Measurements from ENCODE around the gene ZNF366. TPM values are rescaled to one million over a fixed set of nuclear protein-coding genes. Genes with fewer than 3 reads are reported as not detected.

Gene ZNF366
- total RNA-seq, 1 experiment from 2014 or later: not detected

DNA sequence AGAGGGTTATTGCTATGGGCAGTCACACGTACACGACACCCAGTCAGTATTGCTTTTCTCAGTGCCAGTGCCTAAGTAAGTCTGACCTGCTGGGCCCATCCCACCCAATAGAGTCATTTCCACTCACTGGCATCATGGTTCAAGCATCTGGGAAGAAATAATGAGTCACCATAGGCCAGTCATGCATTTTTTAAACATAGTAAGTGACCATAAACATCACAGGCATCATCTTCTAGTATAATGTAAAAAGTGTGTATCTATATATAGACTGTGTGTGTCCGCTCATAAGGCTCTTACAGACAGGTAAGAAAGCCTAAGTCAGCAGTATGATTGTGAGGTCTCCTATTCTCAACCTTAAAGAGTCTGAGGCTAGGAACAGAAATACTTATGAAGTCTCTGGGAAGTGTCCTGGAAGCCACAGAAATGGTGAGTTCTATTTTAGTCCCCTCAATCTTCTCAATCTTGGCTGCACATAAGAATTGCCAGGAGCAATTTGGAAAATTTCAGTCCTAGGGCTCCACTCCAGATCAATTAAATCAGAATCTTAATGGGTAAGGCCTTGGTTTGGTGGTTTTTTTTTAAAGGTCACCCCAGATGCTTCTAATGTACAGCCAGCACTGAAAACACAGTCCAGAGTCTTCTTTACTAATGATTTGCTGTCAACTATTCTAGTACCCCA, 65.2 kb downstream of the ZNF366 start:
- Mint-ChIP-seq H3K9me3 (ENCODE audit: unreplicated experiment) (no peaks in the 10 kb centered on the region), H3K36me3 (ENCODE audit: insufficient read depth, unreplicated experiment) (peaks cover 3% of the 10 kb centered on the region), H3K4me3 (ENCODE audit: unreplicated experiment) (no peak overlapping the region), H3K27ac (ENCODE audit: low read depth, unreplicated experiment) (peak overlapping the region; percentile 76), H3K27me3 (ENCODE audit: insufficient read depth, unreplicated experiment) (no peaks in the 10 kb centered on the region), H3K4me1 (ENCODE audit: insufficient read depth, unreplicated experiment) (peaks cover 28% of the 10 kb centered on the region)
- BruUV-seq (replicated peaks): TSS peak; percentile 24
- no peak for TF ChIP-seq CTCF (IDR thresholded peaks at IDR 0.05; ENCODE audit: unreplicated experiment)
- POLR2A ChIA-PET: interaction anchor here (0.7 to 3.2 kb wide), 8 partner anchors 8 to 678 kb away, joined by 3 to 10 read pairs (median 3); partner anchors contain the start of gene TMEM171
- CTCF ChIA-PET: interaction anchor here (0.7 kb wide), 1 partner anchor 82 kb away, joined by 5 read pairs; no protein-coding TSS in a partner anchor
- DNase-seq (ENCODE audit: unreplicated experiment): peak; percentile 84
- intact Hi-C loops (cut with micrococcal nuclease): no loop called here

DNA sequence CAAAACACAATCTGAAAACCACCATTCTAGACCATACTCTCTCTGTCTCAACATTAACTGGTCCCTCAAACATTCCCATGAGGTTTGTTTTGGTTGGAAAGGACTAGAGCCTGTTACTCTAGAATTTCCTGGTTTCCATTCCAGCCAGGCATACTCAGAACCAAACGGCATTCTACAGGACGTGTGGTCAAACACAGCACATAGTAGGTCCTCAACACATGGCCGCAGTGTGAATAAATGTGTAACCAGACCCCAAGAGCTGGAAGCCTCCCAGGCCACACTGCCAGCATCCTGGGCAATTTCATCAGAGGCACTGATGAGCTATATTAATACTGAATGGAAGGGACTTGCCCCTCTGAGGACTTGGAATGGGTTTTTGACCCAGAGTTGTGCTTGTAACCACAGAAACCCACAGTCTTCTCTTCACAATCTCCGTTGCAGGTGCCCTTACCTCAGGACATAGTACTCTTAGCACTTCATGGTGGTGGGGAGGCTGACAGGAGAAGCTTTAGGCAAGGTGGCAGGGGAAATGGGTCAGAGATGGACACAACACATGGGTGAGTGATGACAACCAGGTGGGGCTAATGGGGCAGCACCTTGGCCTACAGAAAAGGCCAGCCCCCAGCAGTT, 66.0 kb downstream of the ZNF366 start:
- no peak for DNase-seq (ENCODE audit: unreplicated experiment)
- Mint-ChIP-seq H3K27me3 (ENCODE audit: insufficient read depth, unreplicated experiment) (no peaks in the 10 kb centered on the region), H3K36me3 (ENCODE audit: insufficient read depth, unreplicated experiment) (peaks cover 5% of the 10 kb centered on the region), H3K4me3 (ENCODE audit: unreplicated experiment) (no peak overlapping the region), H3K27ac (ENCODE audit: low read depth, unreplicated experiment) (peak overlapping the region; percentile 76), H3K9me3 (ENCODE audit: unreplicated experiment) (no peaks in the 10 kb centered on the region), H3K4me1 (ENCODE audit: insufficient read depth, unreplicated experiment) (peaks cover 36% of the 10 kb centered on the region)
- POLR2A ChIA-PET: interaction anchor here (0.7 to 3.2 kb wide), 6 partner anchors 11 to 679 kb away, joined by 3 to 10 read pairs (median 3); partner anchors contain the start of gene TMEM171
- CTCF ChIA-PET: interaction anchor here (0.7 kb wide), 1 partner anchor 82 kb away, joined by 5 read pairs; no protein-coding TSS in a partner anchor
- TF ChIP-seq CTCF (IDR thresholded peaks at IDR 0.05; ENCODE audit: unreplicated experiment): no peak
- no TSS peak for BruUV-seq (replicated peaks)
- intact Hi-C loops (cut with micrococcal nuclease): no loop called here

DNA sequence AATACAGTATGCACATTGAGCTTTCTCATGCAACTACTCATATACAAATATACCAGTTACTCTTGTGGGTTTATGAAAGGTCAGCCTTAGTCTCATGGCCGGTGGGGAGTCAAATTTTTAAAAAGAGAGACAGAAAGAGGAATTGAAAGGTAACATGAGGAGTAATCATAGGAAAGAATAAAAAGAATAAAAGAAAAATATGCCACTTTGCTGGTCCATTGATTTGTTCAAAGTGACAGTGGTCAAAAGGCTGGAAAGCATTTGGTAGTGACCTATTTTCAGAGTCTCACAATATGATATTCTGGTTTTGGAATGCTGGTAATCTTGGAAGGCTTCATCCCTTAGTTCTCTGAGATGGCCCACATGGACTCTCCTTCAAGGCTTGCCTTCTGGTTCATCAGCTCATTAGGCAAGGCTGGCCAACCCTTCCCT, 67.0 kb downstream of the ZNF366 start:
- CTCF ChIA-PET: interaction anchor here (0.9 to 1.6 kb wide), 4 partner anchors 18 to 377 kb away, joined by 3 read pairs; no protein-coding TSS in a partner anchor
- H3K27ac Mint-ChIP-seq (ENCODE audit: low read depth, unreplicated experiment): peak overlapping the region; percentile 37
- no peak for DNase-seq (ENCODE audit: unreplicated experiment)
- H3K27me3 Mint-ChIP-seq (ENCODE audit: insufficient read depth, unreplicated experiment): no peaks in the 10 kb centered on the region
- no peak overlapping the region for H3K4me3 Mint-ChIP-seq (ENCODE audit: unreplicated experiment)
- no TSS peak for BruUV-seq (replicated peaks)
- no peak for TF ChIP-seq CTCF (IDR thresholded peaks at IDR 0.05; ENCODE audit: unreplicated experiment)
- POLR2A ChIA-PET: interaction anchor here (0.7 to 3.2 kb wide), 2 partner anchors 28 to 72 kb away, joined by 3 to 10 read pairs; no protein-coding TSS in a partner anchor
- H3K4me1 Mint-ChIP-seq (ENCODE audit: insufficient read depth, unreplicated experiment): peaks cover 45% of the 10 kb centered on the region
- peaks cover 5% of the 10 kb centered on the region for H3K36me3 Mint-ChIP-seq (ENCODE audit: insufficient read depth, unreplicated experiment)
- intact Hi-C loops (cut with micrococcal nuclease): no loop called here
- no peaks in the 10 kb centered on the region for H3K9me3 Mint-ChIP-seq (ENCODE audit: unreplicated experiment)

DNA sequence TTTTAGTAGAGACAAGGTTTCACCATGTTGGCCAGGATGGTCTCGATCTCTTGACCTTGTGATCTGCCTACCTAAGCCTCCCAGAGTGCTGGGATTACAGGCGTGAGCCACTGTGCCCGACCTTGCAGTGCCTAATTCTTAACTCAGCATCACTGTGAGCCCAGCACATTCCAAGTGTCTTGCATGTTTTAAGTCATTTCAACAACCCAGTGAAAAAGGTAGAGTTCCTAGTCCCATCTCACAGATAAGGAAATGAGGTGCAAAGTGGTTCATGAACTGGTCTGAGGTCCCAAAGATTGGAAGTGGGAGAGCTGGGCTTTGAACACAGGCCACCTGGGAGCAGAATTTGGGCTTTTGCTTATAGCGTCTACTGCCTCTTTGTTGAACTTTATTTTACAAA, 68.0 kb downstream of the ZNF366 start:
- H3K27me3 Mint-ChIP-seq (ENCODE audit: insufficient read depth, unreplicated experiment): no peaks in the 10 kb centered on the region
- no TSS peak for BruUV-seq (replicated peaks)
- H3K27ac Mint-ChIP-seq (ENCODE audit: low read depth, unreplicated experiment): no peak overlapping the region
- H3K9me3 Mint-ChIP-seq (ENCODE audit: unreplicated experiment): no peaks in the 10 kb centered on the region
- intact Hi-C loops (cut with micrococcal nuclease): loop anchor here (10.0 kb wide), 1 partner anchor 74 kb away; no protein-coding TSS in a partner anchor
- ChIA-PET POLR2A (interaction anchor here (0.6 to 3.2 kb wide), 6 partner anchors 13 to 378 kb away, joined by 3 to 13 read pairs (median 6); no protein-coding TSS in a partner anchor), CTCF (interaction anchor here (0.7 to 1.6 kb wide), 5 partner anchors 17 to 378 kb away, joined by 3 to 4 read pairs (median 3); no protein-coding TSS in a partner anchor)
- DNase-seq (ENCODE audit: unreplicated experiment): no peak
- no peak overlapping the region for H3K4me3 Mint-ChIP-seq (ENCODE audit: unreplicated experiment)
- peaks cover 56% of the 10 kb centered on the region for H3K4me1 Mint-ChIP-seq (ENCODE audit: insufficient read depth, unreplicated experiment)
- peaks cover 5% of the 10 kb centered on the region for H3K36me3 Mint-ChIP-seq (ENCODE audit: insufficient read depth, unreplicated experiment)
- TF ChIP-seq CTCF (IDR thresholded peaks at IDR 0.05; ENCODE audit: unreplicated experiment): no peak
